GM21576 (cell line): ENCODE results near the gene TRAF2.

ENCODE experiments used
- ATAC-seq: cut with Tn5 transposase; IDR thresholded peaks from one replicate; pipeline ENCODE4 v1.9.1; 2021; ENCODE audit warnings: mild to moderate bottlenecking, moderate library complexity; ENCODE audit not compliant: unreplicated experiment

Gene TRAF2

GRCh38 chr9:136947028-136947891, 60.9 kb downstream of the TRAF2 start:
- ATAC-seq, result no peak

GRCh38 chr9:136947955-136948510, 61.7 kb downstream of the TRAF2 start:
- no peak for ATAC-seq

- no peak for ATAC-seq
Measured at GRCh38 chr9:136949239-136949816, 63.0 kb downstream of the TRAF2 start.

- peak; percentile 81 for ATAC-seq
Measured at GRCh38 chr9:136949817-136950655, 63.7 kb downstream of the TRAF2 start.

- no peak for ATAC-seq
Measured at GRCh38 chr9:136950656-136951276, 64.5 kb downstream of the TRAF2 start.

- ATAC-seq, result no peak
Measured at GRCh38 chr9:136951541-136952320, 65.4 kb downstream of the TRAF2 start, which contains the start of gene LCN12. Gene LCN12, plus strand, starts transcription at chr9:136952273. Its CDS starts 55 bp downstream, at chr9:136952328.

GRCh38 chr9:136952321-136952850, 66.1 kb downstream of the TRAF2 start:
- no peak for ATAC-seq

- ATAC-seq, result no peak
Measured at GRCh38 chr9:136952876-136953770, 66.8 kb downstream of the TRAF2 start.

- ATAC-seq, result no peak
Measured at GRCh38 chr9:136953771-136954269, 67.5 kb downstream of the TRAF2 start.

GRCh38 chr9:136954270-136955083, 68.2 kb downstream of the TRAF2 start:
- no peak for ATAC-seq

- ATAC-seq, result no peak
Measured at GRCh38 chr9:136955202-136955942, 69.1 kb downstream of the TRAF2 start.

GRCh38 chr9:136955943-136956335, 69.6 kb downstream of the TRAF2 start:
- ATAC-seq, result no peak

- ATAC-seq, result no peak
Measured at GRCh38 chr9:136956604-136957003, 70.3 kb downstream of the TRAF2 start.

GRCh38 chr9:136957461-136957860, 71.1 kb downstream of the TRAF2 start:
- ATAC-seq, result no peak

GRCh38 chr9:136957901-136958300, 71.6 kb downstream of the TRAF2 start:
- ATAC-seq, result no peak

- no peak for ATAC-seq
Measured at GRCh38 chr9:136958473-136958872, 72.2 kb downstream of the TRAF2 start.
